A673 (cell line): ENCODE data around the gene COL4A4. TPM values are rescaled to one million over a fixed set of nuclear protein-coding genes. Genes with fewer than 3 reads are reported as not detected.

Source experiments
- BruUV-seq: library from RNA; stranded (reverse); fragments of 400-500 nt; replicated peaks from 2 replicates; lab custom pipeline; 2021; lab: Mats Ljungman, UMichigan
- CTCF ChIA-PET: fragments of 300-600 bp; sonication (Branson Sonifier 250); formaldehyde crosslinking; loops from one replicate; lab custom pipeline; 2022; ENCODE audit warnings: antibody characterized with exemption; lab: Charles Lee
- POLR2A ChIA-PET: fragments of 300-600 bp; sonication (Branson Sonifier 250); formaldehyde crosslinking; loops from one replicate; lab custom pipeline; 2022; ENCODE audit warnings: antibody characterized with exemption; ENCODE audit not compliant: low non-redundant PET; lab: Charles Lee
- DNase-seq: peaks from one replicate; pipeline ENCODE4 v3.0.0-alpha.2; 2015; ENCODE audit warnings: low spot score
- H3K27ac ChIP-seq: fragments of 200-600 bp; sonication (generic); 2 replicates; pipeline ENCODE4 v1.5.1; 2016; ENCODE audit warnings: mixed run types, low read depth, mild to moderate bottlenecking, mixed read lengths, antibody characterized with exemption, low read length; ENCODE audit not compliant: poor library complexity, severe bottlenecking
- H3K27me3 ChIP-seq: fragments of 200-600 bp; sonication (generic); replicated peaks from 2 replicates; pipeline ENCODE4 v1.6.1; 2017; ENCODE audit warnings: mixed run types, low read depth, mild to moderate bottlenecking, mixed read lengths, antibody characterized with exemption, low read length; ENCODE audit not compliant: insufficient read depth, poor library complexity
- H3K36me3 ChIP-seq: fragments of 200-600 bp; sonication (generic); 2 replicates; pipeline ENCODE4 v1.6.1; 2016; ENCODE audit warnings: mixed run types, mild to moderate bottlenecking, mixed read lengths, antibody characterized with exemption, low read length; ENCODE audit not compliant: insufficient read depth, poor library complexity, severe bottlenecking
- H3K4me1 ChIP-seq: fragments of 200-600 bp; sonication (generic); 2 replicates; pipeline ENCODE4 v1.6.1; 2017; ENCODE audit warnings: mixed run types, mild to moderate bottlenecking, mixed read lengths, antibody characterized with exemption, low read length; ENCODE audit not compliant: insufficient read depth, poor library complexity, severe bottlenecking
- H3K4me3 ChIP-seq: fragments of 200-600 bp; sonication (generic); 2 replicates; pipeline ENCODE4 v1.5.1; 2016; ENCODE audit warnings: low read depth, mixed run types, mild to moderate bottlenecking, mixed read lengths, low read length; ENCODE audit not compliant: poor library complexity, severe bottlenecking
- H3K9me3 ChIP-seq: fragments of 200-600 bp; sonication (generic); 2 replicates; pipeline ENCODE4 v1.6.1; 2016; ENCODE audit warnings: mixed run types, low read depth, mild to moderate bottlenecking, mixed read lengths, antibody characterized with exemption, low read length; ENCODE audit not compliant: poor library complexity, severe bottlenecking
- CTCF ChIP-seq: fragments of 300-800, 200-600 bp; sonication (generic); conservative IDR thresholded peaks from 2 replicates; pipeline ENCODE4 v1.5.1; 2017; ENCODE audit warnings: low read depth, mild to moderate bottlenecking, antibody characterized with exemption, low read length, moderate library complexity, mixed read lengths
- EZH2 ChIP-seq: fragments of 200-600 bp; sonication (generic); IDR thresholded peaks from 2 replicates; pipeline ENCODE4 v1.6.1; 2017; ENCODE audit warnings: borderline replicate concordance, low read depth, mild to moderate bottlenecking, mixed read lengths, antibody characterized with exemption, low read length; ENCODE audit not compliant: poor library complexity, severe bottlenecking
- intact Hi-C: fragments of 100-400 bp; cut with micrococcal nuclease; formaldehyde crosslinking; loops from one replicate; pipeline ENCODE4 v1.10.0; 2022; ENCODE audit not compliant: unreplicated experiment
- total RNA-seq: library from RNA; stranded (reverse); gene quantifications from 2 replicates; pipeline ENCODE4 v1.2.3, GENCODE V29; 2021

Gene COL4A4
- total RNA-seq, 1 experiment from 2014 or later = not detected

- intact Hi-C loops = no loop called here
- BruUV-seq = no TSS peak
- Histone ChIP-seq H3K27ac (no peak overlapping the region), H3K4me3 (no peak overlapping the region), H3K9me3 (no peaks in the 10 kb centered on the region), H3K4me1 (no peaks in the 10 kb centered on the region), H3K27me3 (no peaks in the 10 kb centered on the region), H3K36me3 (no peaks in the 10 kb centered on the region)
- no peak for TF ChIP-seq CTCF
- no peak for TF ChIP-seq EZH2
- no peak for DNase-seq
- POLR2A ChIA-PET = no interaction called here
- CTCF ChIA-PET = interaction anchor here (0.6 kb wide), 1 partner anchor 49 kb away, joined by 3 read pairs; the partner anchor contains the start of gene COL4A3
These were observed 48.2 kb downstream of the COL4A4 start for GRCh38 chr2:227115761-227116160.

- intact Hi-C loops = loop anchor here (1.0 to 2.0 kb wide), 3 partner anchors 306 to 1442 kb away; no protein-coding TSS in a partner anchor
- CTCF ChIA-PET = no interaction called here
These were observed 56.9 kb downstream of the COL4A4 start for GRCh38 chr2:227106845-227107759.

DNA sequence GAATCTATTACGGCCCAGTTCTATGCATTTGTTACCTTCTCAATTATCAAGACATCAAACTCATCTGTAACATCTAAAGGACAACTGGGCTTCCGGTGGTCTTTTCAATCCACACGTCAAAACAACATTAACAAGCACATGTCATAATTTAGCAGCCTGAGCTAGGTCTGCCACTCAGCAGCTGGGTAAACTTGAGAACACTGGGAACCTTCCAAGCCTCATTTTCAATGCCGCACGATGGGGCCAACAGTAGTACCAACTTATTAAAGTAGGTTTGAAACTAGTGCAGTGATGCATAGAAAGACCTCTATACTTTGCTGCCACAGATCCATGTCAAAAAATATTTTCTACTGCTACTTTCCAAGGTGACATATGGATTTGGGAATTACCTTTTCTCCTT, 60.4 kb downstream of the COL4A4 start:
- ChIA-PET CTCF (no interaction called here), POLR2A (no interaction called here)
- Histone ChIP-seq H3K27ac (no peak overlapping the region), H3K9me3 (no peaks in the 10 kb centered on the region), H3K4me3 (no peak overlapping the region), H3K4me1 (no peaks in the 10 kb centered on the region), H3K27me3 (no peaks in the 10 kb centered on the region), H3K36me3 (no peaks in the 10 kb centered on the region)
- no peak for DNase-seq
- intact Hi-C loops = no loop called here
- BruUV-seq = no TSS peak
- no peak for TF ChIP-seq CTCF
- TF ChIP-seq EZH2 = no peak

More at GRCh38 chr2:227106845-227107759, 56.9 kb downstream of the COL4A4 start:
- POLR2A ChIA-PET = no interaction called here
- Histone ChIP-seq H3K27me3 (no peaks in the 10 kb centered on the region), H3K36me3 (no peaks in the 10 kb centered on the region), H3K4me3 (no peak overlapping the region), H3K27ac (no peak overlapping the region), H3K4me1 (no peaks in the 10 kb centered on the region), H3K9me3 (no peaks in the 10 kb centered on the region)
- DNase-seq = peak; percentile 81
- TF ChIP-seq CTCF (peak; percentile 87), EZH2 (no peak)
- BruUV-seq = no TSS peak
